Adrenal gland (tissue), 12 donors: ENCODE measurements around the gene DUSP2. TPM values are rescaled to one million over a fixed set of nuclear protein-coding genes. Genes with fewer than 3 reads are reported as not detected.

Experiments
- DNase-seq, 7 donors: peaks; one replicate each; pipeline ENCODE4 v3.0.0-alpha.2; 2019 to 2020
- H3K27ac ChIP-seq, 5 donors: fragments of 200-600 bp; sonication (generic) in 4 of 5; 1 replicate in 3 of 5; 2 replicates in 2 of 5; pipeline versions ENCODE4 v1.5.1 to v1.8.0; 2016 to 2020; ENCODE audit warnings: mild to moderate bottlenecking in 1 of 5
- H3K27me3 ChIP-seq: fragments of 200-600 bp; 2 replicates; pipeline ENCODE4 v1.8.0; 2021
- H3K36me3 ChIP-seq, 2 donors: fragments of 200-600 bp; replicated peaks in 1 of 2; 1 replicate in 1 of 2; 2 replicates in 1 of 2; pipeline versions ENCODE4 v1.5.1 to v1.8.0; 2018 to 2022
- H3K4me1 ChIP-seq, 2 donors: fragments of 200-600 bp; replicated peaks in 1 of 2; 1 replicate in 1 of 2; 2 replicates in 1 of 2; pipeline versions ENCODE4 v1.5.1 to v1.8.0; 2018 to 2021
- H3K4me3 ChIP-seq, 4 donors: fragments of 200-600 bp; sonication (generic) in 3 of 4; one replicate each; pipeline ENCODE4 v1.5.1; 2016 to 2018
- H3K9me3 ChIP-seq, 3 donors: fragments of 200-600 bp; sonication (generic) in 1 of 3; replicated peaks in 1 of 3; 1 replicate in 2 of 3; 2 replicates in 1 of 3; pipeline versions ENCODE4 v1.5.1 to v1.8.0; 2016 to 2021
- CTCF ChIP-seq, 6 experiments: fragments of 450-650 bp in 4 of 6; fragments of 200-600 bp in 2 of 6; sonication (generic) in 1 of 6; IDR thresholded peaks; 1 replicate in 5 of 6; 2 replicates in 1 of 6; pipeline versions ENCODE4 v1.5.1 to v1.8.0; 2016 to 2021; ENCODE audit warnings: antibody characterized with exemption in 6 of 6, mild to moderate bottlenecking in 2 of 6, moderate library complexity in 1 of 6
- POLR2A ChIP-seq, 2 donors: fragments of 450-650 bp; IDR thresholded peaks; one replicate each; pipeline ENCODE4 v1.6.1; 2017; ENCODE audit warnings: antibody characterized with exemption in 2 of 2, mild to moderate bottlenecking in 2 of 2, moderate library complexity in 1 of 2
- WGBS, 4 donors: extraction: QIAGEN DNeasy Blood & Tissue Kit in 2 of 4; methylation state at CpG; one replicate each; pipeline versions ENCODE4 v1.1.5 to v1.1.7; 2013 to 2017; 5-methylcytosine and 5-hydroxymethylcytosine counted together
- intact Hi-C, 2 donors: fragments of 100-400 bp; cut with DNase I; formaldehyde crosslinking; loops; one replicate each; pipeline versions ENCODE4 v1.14.1 to v1.15.0; 2022 to 2023
- polyA plus RNA-seq, 3 donors: library from polyadenylated mRNA; stranded (reverse); fragments of 200-250 nt in 2 of 3; fragments of 350-450 nt in 1 of 3; fragmentation: Illumina TruSeq in 1 of 3; extraction: RNeasy Lipid Tissue Mini Kit (QIAGEN cat#74804) in 1 of 3; gene quantifications; one replicate each; pipeline ENCODE4 v1.2.3, GENCODE V29; 2013 to 2014
- total RNA-seq, 9 donors: library from RNA; depleted of rRNA in 4 of 9; stranded (reverse); fragments of >200 nt in 4 of 9; fragments of 120-200 nt in 1 of 9; fragmentation: NEBNext Ultra II Directional in 1 of 9; extraction: Animal tissue kit (Norgen Biotek cat#: 25700) in 1 of 9; gene quantifications; one replicate each; pipeline versions ENCODE4 v1.1.0 to v1.2.4, GENCODE V29; 2013 to 2023
- donor health status: healthy with polysubstance abuse.
- donor health status: Bipolar disorder and iron deficiency.
- donor health status: DM: yes; HTN: yes; CAD: no.
- donor health status: DM: no; HTN: no; CAD: no.
- donor health status: DM: no; HTN: no; CAD: no.
- donor health status: DM: yes; HTN: yes; CAD: no.

DUSP2 gene
- total and polyA plus RNA-seq, 12 donors: 0.48 to 4.7 (median 1.9) TPM

GRCh38 chr2:96186562-96186961 is 41.3 kb upstream of the DUSP2 start:
- Histone ChIP-seq H3K27me3 (no peaks in the 10 kb centered on the region), H3K4me1 (peaks cover 0 to under 1% of the 10 kb centered on the region in 2 donors), H3K36me3 (peaks cover 0 to 73% of the 10 kb centered on the region in 2 donors), H3K4me3 (no peak overlapping the region), H3K27ac (peak overlapping the region in 1 of 5 donors; percentile 13), H3K9me3 (no peaks in the 10 kb centered on the region)
- intact Hi-C loops: no loop called here
- WGBS, 4 donors: 69 to 79% (median 70%) methylated on average over 5 of the region's 5 CpGs
- TF ChIP-seq CTCF (IDR thresholded peaks at IDR 0.05): no peak
- no peak for TF ChIP-seq POLR2A (IDR thresholded peaks at IDR 0.05)
- no peak for DNase-seq

- intact Hi-C loops: no loop called here
- no peaks in the 10 kb centered on the region for H3K9me3 ChIP-seq
Measured at GRCh38 chr2:96185516-96185915, 40.3 kb upstream of the DUSP2 start.

GRCh38 chr2:96184989-96185388 is 39.7 kb upstream of the DUSP2 start:
- no peaks in the 10 kb centered on the region for H3K27me3 ChIP-seq
- H3K27ac ChIP-seq: no peak overlapping the region
- peaks cover 0 to 57% of the 10 kb centered on the region in 2 donors for H3K36me3 ChIP-seq
- intact Hi-C loops: no loop called here
- H3K9me3 ChIP-seq: no peaks in the 10 kb centered on the region
- 84 to 90% (median 85%) methylated on average over 8 of the region's 8 CpGs for WGBS, 4 donors
- no peak for TF ChIP-seq POLR2A (IDR thresholded peaks at IDR 0.05)
- TF ChIP-seq CTCF (IDR thresholded peaks at IDR 0.05): no peak
- no peak for DNase-seq
- H3K4me1 ChIP-seq: no peaks in the 10 kb centered on the region
- no peak overlapping the region for H3K4me3 ChIP-seq

More at GRCh38 chr2:96185516-96185915, 40.3 kb upstream of the DUSP2 start:
- no peak for DNase-seq
- TF ChIP-seq CTCF (IDR thresholded peaks at IDR 0.05) (no peak), POLR2A (IDR thresholded peaks at IDR 0.05) (no peak)
- Histone ChIP-seq H3K27ac (no peak overlapping the region), H3K27me3 (no peaks in the 10 kb centered on the region), H3K36me3 (peaks cover 0 to 62% of the 10 kb centered on the region in 2 donors), H3K4me1 (no peaks in the 10 kb centered on the region), H3K4me3 (no peak overlapping the region)
- 93 to 100% (median 98%) methylated on average over 1 of the region's 1 CpG for WGBS, 4 donors

GRCh38 chr2:96184188-96184587 is 38.9 kb upstream of the DUSP2 start:
- H3K4me1 ChIP-seq: no peaks in the 10 kb centered on the region
- peaks cover 0 to 49% of the 10 kb centered on the region in 2 donors for H3K36me3 ChIP-seq
- TF ChIP-seq POLR2A (IDR thresholded peaks at IDR 0.05) (no peak), CTCF (IDR thresholded peaks at IDR 0.05) (no peak)
- no peaks in the 10 kb centered on the region for H3K9me3 ChIP-seq
- no peak overlapping the region for H3K27ac ChIP-seq
- no peak for DNase-seq
- intact Hi-C loops: no loop called here
- H3K4me3 ChIP-seq: no peak overlapping the region
- 88 to 94% (median 91%) methylated on average over 8 of the region's 8 CpGs for WGBS, 4 donors
- H3K27me3 ChIP-seq: no peaks in the 10 kb centered on the region
